GM18520 (cell line): Measurements from ENCODE around the gene COL11A2.

ENCODE experiments used
- ATAC-seq: cut with Tn5 transposase; IDR thresholded peaks from one replicate; pipeline ENCODE4 v1.9.1; 2021; ENCODE audit not compliant: unreplicated experiment

Gene COL11A2

DNA sequence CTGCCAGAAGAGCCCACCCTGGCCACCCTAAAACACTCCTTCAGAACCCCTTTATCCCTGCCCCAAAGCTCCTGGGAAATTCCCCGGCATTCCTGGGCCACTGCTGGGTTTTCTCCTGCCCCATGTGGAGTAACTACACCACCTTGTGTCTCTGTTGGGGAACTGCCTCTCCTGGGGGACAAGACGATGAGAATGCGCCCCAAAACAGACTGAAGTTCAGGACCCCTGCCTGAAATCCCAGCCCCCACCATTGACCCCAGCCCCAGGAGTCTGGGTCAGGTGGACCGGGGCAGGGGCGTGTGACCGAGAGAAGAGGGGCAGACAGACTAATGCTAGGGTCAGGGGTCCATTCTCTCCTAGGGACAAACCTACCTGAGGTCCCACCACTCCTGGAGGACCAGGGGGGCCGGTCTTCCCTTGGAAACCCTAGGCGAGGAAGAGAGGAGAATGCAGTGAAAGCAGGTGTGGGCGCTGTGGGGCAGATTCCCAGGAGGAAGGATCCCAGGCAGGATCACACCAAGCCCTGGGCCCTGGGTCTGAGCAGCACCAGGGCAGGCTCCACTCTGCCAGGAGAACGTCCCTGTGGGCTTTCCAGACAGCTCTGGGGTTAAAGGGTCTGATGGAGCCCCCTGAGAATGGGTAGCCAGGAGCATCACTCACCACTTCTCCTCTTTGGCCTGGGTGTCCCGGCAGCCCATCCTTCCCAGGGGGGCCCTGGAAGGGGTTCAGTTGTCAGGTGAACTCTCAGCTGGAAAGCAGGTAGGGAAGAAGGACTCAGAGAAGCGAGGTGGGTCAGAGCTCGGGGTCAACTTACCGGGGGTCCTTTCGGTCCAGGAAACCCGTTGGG is 19.4 kb downstream of the COL11A2 start:
- no peak for ATAC-seq

DNA sequence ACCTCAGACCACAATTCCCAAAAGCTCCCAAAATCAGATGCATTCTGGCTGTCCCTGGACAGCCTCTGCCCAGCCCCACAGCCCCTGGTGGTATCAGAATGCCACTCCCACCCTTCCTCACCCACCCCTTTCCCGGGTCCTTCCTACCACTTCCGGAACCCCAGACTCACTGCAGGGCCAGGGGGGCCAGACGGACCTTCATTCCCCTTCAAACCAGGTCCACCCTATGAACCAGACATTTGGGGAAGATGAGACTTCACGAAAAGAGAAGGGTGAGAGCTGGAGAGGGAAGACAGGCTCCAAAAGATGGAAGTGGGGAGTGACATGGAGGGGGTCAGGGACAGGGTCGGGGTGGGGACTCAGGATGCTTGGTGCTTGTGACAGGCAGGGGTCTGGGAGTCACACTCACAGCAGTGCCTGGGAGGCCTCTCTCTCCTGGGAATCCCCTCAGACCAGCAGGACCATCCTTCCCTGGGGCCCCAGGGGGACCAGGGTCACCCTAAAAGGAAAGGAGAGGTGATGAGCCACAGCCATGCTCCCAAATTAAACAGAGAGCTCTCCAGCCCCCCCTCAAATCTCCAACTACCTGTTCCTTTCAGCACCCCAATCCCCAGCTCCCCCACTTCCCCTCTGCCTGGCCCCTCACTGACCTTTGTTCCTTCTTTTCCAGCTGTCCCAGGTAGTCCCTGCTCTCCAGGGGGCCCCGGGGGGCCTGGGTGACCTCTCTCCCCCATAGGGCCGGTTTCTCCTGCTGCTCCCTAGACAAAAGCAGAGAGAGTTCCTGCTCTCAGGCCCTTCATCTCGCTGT is 20.2 kb downstream of the COL11A2 start:
- no peak for ATAC-seq

DNA sequence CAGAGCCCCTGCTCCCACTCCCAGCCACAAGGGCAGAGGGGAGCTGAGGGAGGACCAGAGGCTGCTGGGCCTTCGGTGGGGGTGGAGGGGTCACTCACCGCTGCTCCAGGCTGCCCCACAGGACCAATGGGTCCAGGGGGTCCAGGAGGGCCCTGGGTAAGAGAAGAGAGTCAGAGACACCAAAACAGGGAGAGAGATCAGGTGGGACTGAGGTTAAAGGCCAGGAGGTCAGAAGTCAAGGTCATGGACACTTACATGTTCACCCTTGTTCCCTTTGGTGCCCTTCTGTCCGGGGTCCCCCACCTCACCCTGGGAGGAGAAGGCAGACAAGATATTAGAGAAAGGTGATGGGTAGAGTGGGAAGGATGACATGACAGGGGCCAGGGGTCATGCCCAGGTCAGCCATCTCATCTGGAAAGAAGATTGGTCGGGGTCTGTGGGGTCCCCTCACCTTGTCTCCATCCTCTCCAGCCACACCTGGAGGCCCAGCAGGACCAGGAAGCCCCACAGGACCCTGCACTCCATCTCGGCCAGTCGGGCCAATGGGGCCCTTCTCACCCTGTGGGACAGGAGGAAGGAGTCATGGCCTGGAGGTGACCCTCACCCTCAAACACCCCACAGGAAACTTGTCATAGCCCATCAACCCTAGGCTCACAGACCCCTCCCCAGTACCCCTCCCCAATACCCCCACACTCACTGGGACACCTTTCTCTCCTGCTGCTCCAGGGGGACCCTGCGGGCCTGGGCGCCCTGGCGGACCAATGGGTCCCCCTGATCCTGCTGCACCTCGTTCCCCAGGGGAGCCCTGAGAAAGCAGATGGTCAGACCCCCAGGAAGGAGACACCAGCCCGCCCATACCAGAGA is 21.0 kb downstream of the COL11A2 start:
- ATAC-seq = no peak

DNA sequence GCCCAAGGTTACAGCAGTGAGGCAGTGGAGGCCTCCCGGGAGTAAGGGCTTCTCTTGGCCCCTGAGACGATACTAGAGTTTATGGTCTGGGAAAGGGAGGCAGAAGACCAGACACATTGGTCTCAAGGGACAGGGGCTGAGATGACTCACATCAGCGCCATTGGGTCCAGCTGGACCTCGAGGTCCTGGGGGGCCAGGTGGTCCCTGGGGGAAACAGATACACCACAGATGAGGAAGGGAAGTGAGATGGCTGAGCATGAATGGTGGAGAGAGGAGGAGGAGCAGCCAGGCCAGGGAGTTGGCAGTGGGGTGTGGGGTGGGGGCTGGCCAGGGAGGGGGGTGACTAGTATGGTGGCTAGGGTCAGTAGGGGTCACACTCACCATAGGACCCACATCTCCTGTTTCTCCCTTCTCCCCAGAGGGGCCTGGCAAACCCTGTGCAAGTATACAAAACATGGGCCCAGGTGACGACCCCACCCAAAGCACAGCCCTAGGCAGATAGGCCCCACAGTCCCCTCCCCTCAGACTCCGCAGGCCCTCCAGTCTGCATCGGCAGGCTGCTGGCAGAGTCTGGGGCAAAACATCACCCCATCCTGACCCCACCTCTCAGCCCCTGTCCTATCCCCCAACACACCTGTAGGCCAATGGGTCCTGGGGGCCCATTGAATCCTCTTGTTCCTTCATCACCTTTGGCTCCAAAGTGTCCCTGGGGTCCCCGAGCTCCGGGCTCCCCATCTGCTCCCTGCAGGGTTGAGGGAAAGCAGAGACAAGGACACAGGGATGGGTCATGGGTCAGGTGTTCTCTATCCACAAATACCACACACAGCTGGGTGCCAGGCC is 21.9 kb downstream of the COL11A2 start:
- no peak for ATAC-seq

DNA sequence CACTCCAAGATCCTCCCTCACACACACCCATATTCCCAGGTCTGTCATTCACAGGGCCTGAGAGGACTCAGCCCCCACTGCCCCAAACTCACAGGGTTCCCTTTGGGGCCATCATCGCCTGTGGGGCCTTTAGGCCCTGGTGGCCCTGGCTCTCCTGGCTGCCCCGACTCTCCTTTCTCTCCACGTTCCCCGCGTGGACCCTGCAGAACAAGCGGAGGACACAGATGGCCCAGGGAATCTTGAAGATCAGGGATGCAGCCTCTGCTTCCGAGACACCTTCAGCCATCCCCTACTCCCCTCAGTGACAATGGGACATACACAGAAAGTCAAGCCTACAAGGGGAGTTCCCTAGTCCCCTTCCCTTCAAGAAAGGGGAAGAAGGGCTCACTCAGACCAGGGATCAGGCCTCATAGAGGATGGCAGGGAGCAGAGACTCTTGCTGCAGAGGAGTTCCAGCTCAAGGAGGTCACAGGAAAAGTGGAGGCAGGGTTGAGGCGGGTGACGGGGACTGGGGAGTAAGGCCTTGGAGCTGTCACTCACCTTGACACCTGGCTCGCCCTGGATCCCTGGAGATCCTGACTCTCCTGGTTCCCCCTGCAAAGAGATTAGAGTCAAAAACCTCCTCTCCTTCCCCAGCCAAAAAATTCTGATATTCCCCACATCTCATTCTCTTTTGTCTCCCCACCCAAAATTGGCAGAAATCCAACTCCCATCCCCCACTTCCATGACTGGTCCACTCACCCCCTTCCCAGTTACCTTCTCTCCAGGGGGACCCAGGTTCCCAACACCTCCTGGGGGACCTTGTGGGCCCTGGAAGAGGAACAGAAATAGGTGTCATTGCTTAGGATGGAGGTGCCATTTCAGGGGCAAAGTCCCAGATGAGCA is 22.7 kb downstream of the COL11A2 start:
- no peak for ATAC-seq

DNA sequence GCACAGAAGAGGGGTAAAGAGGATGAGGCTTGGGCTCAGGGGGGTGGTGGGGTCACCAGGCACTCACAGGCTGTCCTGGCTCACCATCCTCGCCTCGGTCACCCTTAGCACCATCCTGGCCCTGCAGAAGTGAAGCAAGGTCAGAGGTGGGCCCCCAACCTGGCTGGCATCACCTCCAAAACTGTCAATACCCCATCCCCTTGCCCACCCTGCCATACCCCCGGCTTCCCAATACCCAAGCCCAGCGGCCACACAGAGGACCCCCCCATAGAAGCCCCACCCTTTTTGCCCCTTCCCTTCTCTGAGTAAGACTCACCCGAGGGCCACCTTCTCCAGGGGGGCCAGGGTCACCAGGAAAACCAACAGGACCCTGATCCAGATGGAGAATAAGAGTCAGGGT is 23.6 kb downstream of the COL11A2 start:
- ATAC-seq = no peak

DNA sequence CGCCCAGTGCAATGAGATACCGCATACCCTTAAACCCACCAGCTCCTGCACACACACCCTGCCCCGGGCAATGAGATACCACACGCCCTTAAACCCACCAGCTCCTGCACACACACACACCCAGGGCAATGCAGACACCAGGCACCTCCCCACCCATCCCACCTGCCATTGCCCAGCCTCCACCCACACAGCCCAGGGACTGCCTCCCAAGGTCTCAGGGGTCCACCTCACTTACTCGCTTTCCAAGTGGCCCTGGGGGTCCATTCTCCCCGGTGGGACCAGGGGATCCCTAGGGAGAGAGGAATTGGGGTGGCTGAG is 24.0 kb downstream of the COL11A2 start:
- ATAC-seq = no peak

DNA sequence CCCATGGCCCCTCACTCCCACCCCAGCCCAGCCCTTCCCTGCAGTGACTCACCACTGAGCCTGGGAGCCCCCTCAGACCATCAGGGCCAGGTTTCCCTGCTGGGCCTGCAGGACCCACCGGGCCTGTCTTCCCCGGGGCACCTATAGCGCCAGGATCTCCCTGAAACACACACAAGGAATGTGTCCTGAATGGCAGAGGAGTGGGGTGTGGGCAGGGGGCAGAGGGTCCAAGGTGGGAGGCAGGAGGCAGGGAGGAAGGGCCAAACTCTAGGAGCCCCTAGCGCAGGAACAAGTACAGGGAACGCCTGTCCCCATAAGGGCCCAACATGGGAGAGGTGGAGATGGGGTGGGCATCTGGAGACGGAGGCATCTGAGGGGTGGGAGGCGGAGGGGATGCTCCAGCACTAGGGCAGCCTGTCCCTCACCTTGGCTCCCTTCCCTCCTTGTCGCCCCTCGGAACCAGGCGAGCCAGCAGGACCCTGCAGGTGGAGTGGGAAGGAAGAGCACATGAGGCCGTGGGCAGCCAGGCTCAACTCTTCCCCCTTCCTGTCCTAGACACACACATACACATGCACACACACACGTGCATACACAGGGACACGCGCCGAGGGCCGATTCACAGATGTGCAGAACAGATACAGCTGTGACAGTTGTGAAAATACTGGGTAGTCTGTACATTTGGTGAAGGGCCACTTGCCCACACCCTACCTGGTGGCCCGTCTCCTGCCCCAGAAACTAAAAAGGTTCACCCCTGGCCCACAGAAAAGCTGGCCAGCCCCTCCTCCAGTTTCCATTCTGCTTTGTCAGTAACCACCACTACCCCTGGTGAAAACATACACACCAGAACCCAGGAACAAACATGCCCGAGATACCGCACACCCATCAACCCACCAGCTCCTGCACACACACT is 24.6 kb downstream of the COL11A2 start:
- no peak for ATAC-seq

DNA sequence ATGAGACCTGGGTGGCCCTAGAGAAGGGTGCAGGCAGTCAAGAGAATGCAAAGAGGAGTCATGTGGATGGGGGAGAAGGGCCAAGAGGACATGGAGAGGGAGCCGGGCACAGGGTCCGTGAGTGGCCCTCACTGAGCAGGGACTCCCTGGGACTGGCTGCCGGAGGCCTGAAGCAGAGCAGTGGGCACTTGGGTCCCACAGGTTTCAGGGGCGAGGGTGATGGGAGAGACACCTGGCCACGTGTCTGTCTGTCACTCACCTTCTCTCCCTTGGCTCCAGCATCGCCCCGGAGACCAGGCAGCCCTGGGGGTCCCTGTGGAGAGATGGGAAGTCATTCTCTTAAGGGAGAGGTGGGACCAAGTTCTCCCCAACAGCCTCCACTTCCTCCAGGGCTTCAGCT is 25.5 kb downstream of the COL11A2 start:
- no peak for ATAC-seq

DNA sequence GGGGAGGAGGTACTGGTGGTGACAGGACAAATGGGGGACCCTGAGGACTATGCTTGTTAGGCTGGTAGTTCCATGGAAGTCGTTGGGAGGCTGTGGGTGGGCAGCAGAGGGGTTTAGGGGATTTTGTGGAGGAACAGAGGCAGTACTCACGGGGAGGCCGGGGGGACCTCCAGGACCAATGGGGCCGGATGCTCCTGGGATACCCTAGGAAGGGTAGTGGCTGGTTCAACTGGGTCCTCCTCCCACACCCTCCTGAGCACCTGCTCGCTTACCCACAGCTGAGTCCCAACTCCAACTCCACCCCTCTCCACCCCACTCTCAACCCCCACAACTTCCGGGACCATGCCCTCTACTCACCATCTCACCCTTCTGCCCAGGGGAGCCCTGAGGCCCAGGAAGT is 25.9 kb downstream of the COL11A2 start:
- ATAC-seq = no peak

DNA sequence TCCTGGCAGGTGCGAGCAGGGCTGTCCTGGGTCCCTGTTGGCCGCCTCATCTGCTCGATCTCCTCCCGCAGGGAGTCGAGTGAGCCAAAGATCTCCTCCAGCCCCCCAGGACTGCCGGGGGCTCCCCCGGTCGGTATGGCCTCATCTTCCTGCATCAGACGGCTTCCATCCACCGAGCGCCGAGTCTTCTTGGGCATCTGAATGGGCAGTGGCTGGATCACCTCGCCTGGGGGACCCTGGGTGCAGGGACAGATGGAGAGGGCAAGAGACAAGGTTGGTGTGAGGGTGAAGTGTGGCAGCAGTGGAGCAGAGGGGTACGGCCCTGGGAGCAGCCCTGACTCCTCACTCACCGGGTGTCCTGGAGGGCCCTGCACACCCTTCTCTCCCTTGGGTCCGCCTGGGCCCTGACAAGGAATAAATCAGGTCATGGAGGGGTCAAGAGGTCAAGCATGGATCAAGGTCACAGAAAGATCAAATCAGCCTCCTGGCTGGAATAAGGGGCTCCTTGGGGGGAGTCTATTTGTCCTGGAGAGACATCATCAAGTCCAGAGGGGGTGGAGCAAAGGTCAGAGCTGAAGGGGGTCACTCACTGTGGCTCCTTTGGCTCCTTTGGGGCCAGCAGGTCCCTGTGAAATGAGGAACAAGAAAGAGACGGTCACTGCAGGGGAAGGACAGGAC is 26.5 kb downstream of the COL11A2 start:
- ATAC-seq = no peak

DNA sequence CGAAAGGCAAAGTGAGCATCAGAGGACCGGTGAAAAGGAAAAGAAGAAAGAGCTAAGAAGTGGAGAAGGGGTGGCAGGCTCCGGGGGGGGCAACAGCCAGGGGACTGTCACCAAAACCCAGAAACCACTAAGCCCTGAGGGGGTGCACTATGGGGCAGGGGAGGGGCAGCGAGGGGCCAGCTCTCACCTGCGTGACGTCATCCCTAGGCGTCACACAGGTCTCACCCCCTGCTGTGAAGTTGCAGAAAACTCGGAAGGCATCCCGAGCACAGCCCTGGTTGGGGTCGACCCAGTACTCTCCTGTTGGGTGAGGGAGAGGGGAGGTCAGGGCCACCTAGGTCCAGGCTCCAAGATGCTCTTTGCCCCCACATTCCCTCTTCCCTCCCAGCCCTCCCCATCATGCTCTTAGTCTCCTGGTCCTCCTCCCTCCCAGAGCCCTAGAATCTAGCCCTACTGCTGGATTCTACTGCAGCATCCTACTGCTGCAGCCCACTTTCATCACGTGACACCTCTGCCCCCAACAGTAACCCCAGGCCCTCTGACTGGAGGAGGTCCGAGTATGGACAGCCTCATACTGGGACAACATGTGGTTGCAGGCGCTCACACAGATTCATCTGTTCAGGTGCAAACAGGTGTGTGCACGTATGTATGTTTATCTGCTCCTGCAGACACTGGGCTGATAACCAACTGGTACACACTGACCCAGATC is 27.4 kb downstream of the COL11A2 start:
- ATAC-seq = no peak

DNA sequence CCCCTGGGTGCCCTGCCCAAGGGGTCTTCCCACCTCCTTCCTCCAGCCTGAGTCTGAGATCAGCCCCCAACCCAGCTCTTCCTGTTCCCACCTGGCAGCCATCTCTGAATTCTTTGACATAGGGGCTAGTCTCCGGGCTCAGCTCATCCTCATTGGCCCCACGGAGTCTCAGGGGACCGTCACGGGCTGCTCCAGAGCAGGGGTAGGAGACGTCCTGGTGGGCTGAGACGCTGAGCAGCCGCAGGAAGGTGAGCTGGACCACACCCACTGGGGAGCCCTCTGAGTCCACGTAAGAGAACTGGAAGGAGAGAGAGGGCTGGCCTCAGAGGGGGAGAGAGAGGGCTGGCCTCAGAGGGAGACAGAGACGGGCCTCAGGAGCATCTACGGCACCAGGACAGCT is 28.1 kb downstream of the COL11A2 start:
- no peak for ATAC-seq

DNA sequence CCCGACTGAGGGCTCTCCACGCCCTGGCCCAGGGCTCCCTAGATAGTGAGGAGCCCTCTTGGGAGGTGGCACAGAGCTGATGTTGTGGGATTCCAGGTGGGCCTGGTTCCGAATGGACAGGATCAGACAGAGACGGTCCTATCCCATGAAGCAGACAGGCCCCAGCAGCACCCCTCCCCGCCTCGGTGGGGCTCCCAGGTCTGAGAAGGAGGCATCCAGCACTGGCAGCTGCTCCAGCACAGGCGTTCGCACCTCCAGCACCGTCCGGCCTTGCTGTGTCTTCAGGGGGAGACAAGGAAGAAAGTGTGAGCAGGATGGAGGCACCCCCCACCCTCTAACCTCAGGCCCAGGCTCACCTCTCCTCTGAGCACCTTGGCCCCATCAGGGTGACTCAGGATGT is 28.7 kb downstream of the COL11A2 start:
- no peak for ATAC-seq

DNA sequence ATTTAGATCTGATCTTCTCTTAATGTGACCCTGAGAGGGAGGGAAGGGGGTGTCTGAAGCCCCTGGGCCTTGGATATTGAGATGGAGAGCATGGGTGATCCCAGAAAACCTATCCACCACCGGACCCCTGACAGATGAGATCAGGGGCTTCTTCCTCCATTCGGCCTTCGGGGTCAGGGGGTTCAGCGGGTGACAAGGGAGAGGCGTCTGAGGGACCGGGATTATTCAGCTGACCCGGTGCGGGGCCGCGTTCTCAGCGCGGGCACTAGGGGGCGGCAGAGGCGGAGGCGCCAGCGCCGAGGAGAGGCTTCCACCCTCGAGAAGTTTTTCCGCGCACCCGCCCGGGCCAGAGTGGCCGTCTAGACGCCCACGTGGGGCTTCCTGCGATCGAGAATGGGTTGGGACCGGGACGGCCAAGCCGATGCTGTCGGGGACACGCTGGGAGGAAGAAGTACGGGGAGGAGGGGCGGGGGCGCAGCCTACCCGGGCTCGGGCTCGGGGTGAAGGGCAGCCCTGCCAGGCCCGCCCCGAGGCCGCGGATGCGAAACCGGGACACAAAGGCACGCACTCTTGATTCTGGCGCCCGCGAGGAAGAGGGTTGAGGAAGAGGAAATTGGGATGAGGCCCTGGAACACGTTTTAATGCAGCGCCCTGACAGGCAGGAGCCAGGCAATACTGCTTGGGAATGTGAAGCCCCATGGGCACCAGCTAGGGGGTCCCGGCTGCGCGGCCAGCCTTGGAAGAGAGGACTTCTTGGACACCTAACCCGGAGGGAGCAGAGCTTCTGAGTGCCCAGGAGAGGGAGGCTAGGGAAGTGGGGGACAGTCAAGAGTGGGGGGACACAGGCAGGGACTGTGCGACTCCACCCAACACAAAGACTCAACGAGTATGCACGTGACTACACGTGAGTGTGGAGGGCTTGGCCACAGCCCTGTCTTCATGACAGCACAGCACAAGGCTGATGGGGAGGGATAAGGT is 30.6 kb downstream of the COL11A2 start:
- ATAC-seq = peak; percentile 48

DNA sequence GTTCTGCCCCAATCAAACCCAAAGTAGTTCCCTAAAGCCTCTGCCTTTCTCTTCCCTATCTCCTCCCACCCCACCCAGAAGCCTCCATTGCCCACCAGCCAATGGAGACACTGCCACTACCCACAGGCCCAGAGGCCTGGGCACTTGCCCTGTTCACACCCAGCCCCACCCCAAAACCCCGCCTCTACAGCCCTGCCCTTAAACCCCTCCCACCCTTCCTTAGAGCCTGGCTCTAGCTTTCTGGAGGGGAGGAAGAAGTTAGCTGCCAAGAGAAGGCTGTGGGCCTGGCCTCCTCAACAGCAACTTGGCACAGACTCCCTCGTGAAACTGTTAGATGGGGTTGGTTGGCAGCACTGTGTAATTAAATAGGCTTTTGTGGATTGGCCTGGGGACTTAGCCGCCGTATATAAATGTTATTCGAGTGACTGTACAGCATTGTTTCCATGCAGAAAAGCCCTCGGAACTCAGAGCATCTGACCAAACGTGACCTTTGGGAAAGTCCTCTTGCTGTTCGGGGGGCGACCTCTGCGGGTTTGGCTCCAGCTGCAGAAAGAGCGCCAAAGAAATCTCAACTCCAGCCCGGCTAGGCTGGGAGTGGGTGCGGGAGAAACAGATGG is 31.4 kb downstream of the COL11A2 start:
- no peak for ATAC-seq
